Endothelial cell of umbilical vein (primary cell): ENCODE results near the gene STPG3. TPM values are rescaled to one million over a fixed set of nuclear protein-coding genes. Genes with fewer than 3 reads are reported as not detected.

Experiments
- BruUV-seq: library from RNA; stranded (reverse); fragments of 400-500 nt; replicated peaks from 2 replicates; lab custom pipeline; 2021; lab: Mats Ljungman, UMichigan
- CTCF ChIA-PET: fragments of 300-600, 350-600 bp; sonication (Branson Sonifier 250); formaldehyde crosslinking; loops from one replicate; lab custom pipeline; 2021; ENCODE audit warnings: antibody characterized with exemption, inconsistent platforms; lab: Charles Lee
- POLR2A ChIA-PET: fragments of 300-600, 350-600 bp; sonication (Branson Sonifier 250); formaldehyde crosslinking; loops from one replicate; lab custom pipeline; 2021; ENCODE audit warnings: antibody characterized with exemption, inconsistent platforms; lab: Charles Lee
- DNase-seq: peaks from one replicate; pipeline ENCODE4 v3.0.0-alpha.2; 2011; ENCODE audit warnings: low read depth, low spot score
- FAIRE-seq: peaks from 2 replicates; lab custom pipeline; 2011; peaks lifted over from hg19 to GRCh38; lab: Jason Lieb, UNC
- H2AFZ ChIP-seq: 2 replicates; pipeline ENCODE4 v1.6.0; 2012; ENCODE audit warnings: low read depth, low read length, control low read depth, inconsistent platforms
- H3K27ac ChIP-seq: 2 replicates; pipeline ENCODE4 v1.5.1; 2011; ENCODE audit warnings: low read depth, mild to moderate bottlenecking, control low read depth, low read length, moderate library complexity; ENCODE audit not compliant: insufficient read depth
- H3K27me3 ChIP-seq, 2 experiments: 2 replicates each; pipeline versions ENCODE4 v1.6.0 to v1.6.1; 2011; ENCODE audit warnings: low read length in 2 of 2, mixed read lengths in 1 of 2; ENCODE audit not compliant: control insufficient read depth in 2 of 2, insufficient read depth in 2 of 2
- H3K36me3 ChIP-seq, 2 experiments: 2 replicates in 1 of 2; 3 replicates in 1 of 2; pipeline ENCODE4 v1.5.1; 2011; ENCODE audit warnings: low read length in 2 of 2, mild to moderate bottlenecking in 1 of 2, moderate library complexity in 1 of 2; ENCODE audit not compliant: control insufficient read depth in 2 of 2, insufficient read depth in 2 of 2; ENCODE audit errors: extremely low read depth in 1 of 2
- H3K4me1 ChIP-seq: 3 replicates; pipeline ENCODE4 v1.5.1; 2011; ENCODE audit warnings: mild to moderate bottlenecking, low read length; ENCODE audit not compliant: control insufficient read depth, insufficient read depth; ENCODE audit errors: extremely low read depth
- H3K4me2 ChIP-seq: 2 replicates; pipeline ENCODE4 v1.6.1; 2011; ENCODE audit warnings: low read length, control low read depth, mixed read lengths; ENCODE audit not compliant: insufficient read depth
- H3K4me3 ChIP-seq, 3 experiments: fragments of 200-600 bp in 1 of 3; sonication (generic), shearing (Covaris generic) in 1 of 3; replicated peaks in 1 of 3; 2 replicates each; pipeline ENCODE4 v1.5.1; 2011 to 2016; ENCODE audit warnings: control low read depth in 3 of 3, low read length in 3 of 3, mild to moderate bottlenecking in 2 of 3, inconsistent platforms in 1 of 3, low read depth in 1 of 3, moderate library complexity in 1 of 3; ENCODE audit not compliant: insufficient read depth in 1 of 3
- H3K79me2 ChIP-seq: 2 replicates; pipeline ENCODE4 v1.6.0; 2012; ENCODE audit warnings: low read length, inconsistent platforms; ENCODE audit not compliant: control insufficient read depth, insufficient read depth
- H3K9ac ChIP-seq: replicated peaks from 2 replicates; pipeline ENCODE3; 2011; ENCODE audit warnings: low read length, control low read depth; ENCODE audit not compliant: insufficient read depth; ENCODE audit errors: extremely low read depth
- H3K9me1 ChIP-seq: replicated peaks from 3 replicates; pipeline ENCODE4 v1.6.0; 2011; ENCODE audit warnings: mild to moderate bottlenecking, low read length; ENCODE audit not compliant: control insufficient read depth, insufficient read depth; ENCODE audit errors: extremely low read depth
- H3K9me3 ChIP-seq: replicated peaks from 2 replicates; pipeline ENCODE4 v1.5.1; 2012; ENCODE audit warnings: low read length, inconsistent platforms; ENCODE audit not compliant: control insufficient read depth, insufficient read depth
- H4K20me1 ChIP-seq: replicated peaks from 2 replicates; pipeline ENCODE3; 2011; ENCODE audit warnings: mild to moderate bottlenecking, low read length; ENCODE audit not compliant: control insufficient read depth, insufficient read depth; ENCODE audit errors: extremely low read depth
- GATA2 ChIP-seq: IDR thresholded peaks from 2 replicates; pipeline ENCODE4 v1.7.0; 2011; ENCODE audit warnings: low read depth, mild to moderate bottlenecking, moderate library complexity, mixed read lengths, low read length; ENCODE audit not compliant: insufficient read length, insufficient read depth
- JUN ChIP-seq: IDR thresholded peaks from 2 replicates; pipeline ENCODE4 v1.6.1; 2011; ENCODE audit warnings: borderline replicate concordance, low read depth; ENCODE audit not compliant: insufficient read length, insufficient read depth
- MYC ChIP-seq: IDR thresholded peaks from one replicate; pipeline ENCODE4 v1.6.1; 2011; ENCODE audit warnings: mild to moderate bottlenecking, low read depth, low read length
- dilution Hi-C: fragments of 300-500 bp; cut with MboI; formaldehyde crosslinking; loops from one replicate; pipeline ENCODE4 v1.15.0; 2019; ENCODE audit warnings: low sequenced_read_pairs; ENCODE audit not compliant: extremely low pct_ligation_motif_present
- intact Hi-C: fragments of 100-400 bp; cut with micrococcal nuclease; formaldehyde crosslinking; loops from one replicate; pipeline ENCODE4 v1.10.0; 2022
- polyA plus RNA-seq, 4 experiments: library from polyadenylated mRNA; depleted of rRNA in 3 of 4; stranded (reverse) in 3 of 4; unstranded in 1 of 4; fragments of >200 nt; gene quantifications; 2 replicates each; pipeline versions ENCODE4 v1.2.1 to v1.2.3, GENCODE V29; 2011 to 2012; ENCODE audit warnings: missing spikeins in 1 of 4
- total RNA-seq: library from RNA; stranded (reverse); gene quantifications from 2 replicates; pipeline ENCODE4 v1.2.3, GENCODE V29; 2021

Gene STPG3
- total and polyA plus RNA-seq, 2 donors (not counting 3 experiments of a cell fraction or from before 2014, with no cell fraction given), result not detected

DNA sequence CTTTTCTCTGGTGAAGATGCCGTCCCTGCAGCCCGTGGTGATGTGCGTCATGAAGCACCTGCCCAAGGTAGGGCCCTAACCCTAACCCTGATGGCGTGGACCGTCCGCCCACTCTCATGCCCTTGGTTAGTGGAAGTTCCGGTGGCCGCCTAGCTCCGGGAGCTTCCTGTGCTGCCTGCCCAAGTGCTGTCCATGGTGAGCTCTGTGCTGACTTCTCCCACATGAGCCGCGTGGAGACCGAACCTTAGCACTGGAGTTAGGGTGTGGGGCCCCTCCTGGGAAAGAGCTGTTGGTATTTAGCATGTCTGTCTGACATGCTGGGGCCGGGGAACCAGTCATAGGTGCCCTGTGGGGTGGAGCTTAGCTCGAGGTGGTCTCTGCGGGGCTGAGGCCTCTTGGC is 5.3 kb downstream of the STPG3 start:
- dilution Hi-C loops, result no loop called here

DNA sequence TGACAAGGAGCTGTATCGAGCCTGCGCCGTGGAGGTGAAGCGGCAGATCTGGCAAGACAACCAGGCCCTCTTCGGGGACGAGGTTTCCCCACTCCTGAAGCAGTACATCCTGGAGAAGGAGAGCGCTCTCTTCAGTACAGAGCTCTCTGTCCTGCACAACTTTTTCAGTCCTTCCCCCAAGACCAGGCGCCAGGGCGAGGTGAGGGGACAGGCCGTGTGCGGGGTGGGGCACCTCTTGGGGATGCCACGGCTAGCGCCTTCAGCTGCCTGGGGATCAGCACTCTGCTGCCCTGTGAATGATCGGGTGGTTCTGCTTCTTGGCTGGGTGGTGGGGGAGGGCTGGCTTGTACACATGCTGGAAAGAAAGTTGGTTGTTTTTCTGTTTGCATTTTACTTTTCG is 5.8 kb downstream of the STPG3 start:
- no peaks in the 10 kb centered on the region for H4K20me1 ChIP-seq
- H3K79me2 ChIP-seq, result peaks cover 18% of the 10 kb centered on the region
- H3K4me3 ChIP-seq, result no peak overlapping the region
- DNase-seq, result no peak
- CTCF ChIA-PET, result interaction anchor here (0.9 to 4.4 kb wide), 3 partner anchors 20 to 166 kb away, joined by 3 to 31 read pairs (median 4); partner anchors contain the start of genes EXD3, NOXA1 and TOR4A
- TF ChIP-seq GATA2, result no peak
- no peak for TF ChIP-seq JUN
- no peaks in the 10 kb centered on the region for H3K27me3 ChIP-seq
- no peaks in the 10 kb centered on the region for H3K9me1 ChIP-seq
- no peak overlapping the region for H3K27ac ChIP-seq
- peaks cover 14% of the 10 kb centered on the region for H3K4me1 ChIP-seq
- H3K9ac ChIP-seq, result no peak overlapping the region
- intact Hi-C loops (no loop called here), dilution Hi-C loops (no loop called here)
- POLR2A ChIA-PET, result interaction anchor here (1.8 kb wide), 1 partner anchor 16 kb away, joined by 14 read pairs; the partner anchor contains the start of gene TUBB4B
- BruUV-seq, result no TSS peak
- no peaks in the 10 kb centered on the region for H3K9me3 ChIP-seq
- H2AFZ ChIP-seq, result no peak overlapping the region
- peaks cover 2 to 5% of the 10 kb centered on the region in 2 experiments for H3K36me3 ChIP-seq
- no peak for FAIRE-seq
- H3K4me2 ChIP-seq, result peak overlapping the region; percentile 71

More for the DNA sequence above, 5.3 kb downstream of the STPG3 start:
- no peak for DNase-seq
- intact Hi-C loops, result no loop called here
- TF ChIP-seq MYC, result no peak
- peak overlapping the region in 2 of 3 experiments; percentile 41 to 94 for H3K4me3 ChIP-seq
- ChIA-PET POLR2A (interaction anchor here (1.0 to 1.8 kb wide), 2 partner anchors 14 to 16 kb away, joined by 3 to 14 read pairs; partner anchors contain the start of gene TUBB4B), CTCF (interaction anchor here (0.9 to 4.4 kb wide), 3 partner anchors 19 to 167 kb away, joined by 3 to 31 read pairs (median 4); partner anchors contain the start of genes EXD3, NOXA1 and TOR4A)
- no peaks in the 10 kb centered on the region for H3K27me3 ChIP-seq
- H2AFZ ChIP-seq, result no peak overlapping the region
- no TSS peak for BruUV-seq
- peaks cover 18% of the 10 kb centered on the region for H3K79me2 ChIP-seq
- no peaks in the 10 kb centered on the region for H3K9me3 ChIP-seq
- no peak overlapping the region for H3K27ac ChIP-seq
- peaks cover 14% of the 10 kb centered on the region for H3K4me1 ChIP-seq
- H3K36me3 ChIP-seq, result peaks cover 2 to 5% of the 10 kb centered on the region in 2 experiments
- peak overlapping the region; percentile 71 for H3K4me2 ChIP-seq
- FAIRE-seq, result no peak
- H4K20me1 ChIP-seq, result no peaks in the 10 kb centered on the region
- H3K9ac ChIP-seq, result no peak overlapping the region
- H3K9me1 ChIP-seq, result no peaks in the 10 kb centered on the region
